Left ventricle myocardium inferior (tissue), 1 donor: ENCODE data around the gene TNFAIP8L3. TPM values are rescaled to one million over a fixed set of nuclear protein-coding genes. Genes with fewer than 3 reads are reported as not detected.

Experiments used
- DNase-seq: peaks from one replicate; pipeline ENCODE4 v3.0.0-alpha.2; 2020
- H3K27ac ChIP-seq: fragments of 200-600 bp; replicated peaks from 2 replicates; pipeline ENCODE4 v1.8.0; 2021
- H3K27me3 ChIP-seq: fragments of 200-600 bp; 2 replicates; pipeline ENCODE4 v1.8.0; 2021; ENCODE audit warnings: low read depth
- H3K36me3 ChIP-seq: fragments of 200-600 bp; 2 replicates; pipeline ENCODE4 v1.8.0; 2021
- H3K4me1 ChIP-seq: fragments of 200-600 bp; 2 replicates; pipeline ENCODE4 v1.8.0; 2021
- H3K4me3 ChIP-seq: fragments of 200-600 bp; 2 replicates; pipeline ENCODE4 v1.8.0; 2021; ENCODE audit warnings: mild to moderate bottlenecking, moderate library complexity
- H3K9me3 ChIP-seq: fragments of 200-600 bp; replicated peaks from 2 replicates; pipeline ENCODE4 v1.8.0; 2021
- CTCF ChIP-seq: fragments of 200-600 bp; IDR thresholded peaks from 2 replicates; pipeline ENCODE4 v1.8.0; 2021; ENCODE audit warnings: antibody characterized with exemption, mild to moderate bottlenecking, borderline replicate concordance
- intact Hi-C: fragments of 100-400 bp; cut with micrococcal nuclease; formaldehyde crosslinking; loops from one replicate; pipeline ENCODE4 v1.11.0; 2022
- total RNA-seq: library from RNA; stranded (reverse); fragmentation: NEBNext Ultra II Directional; extraction: Animal tissue kit (Norgen Biotek cat#: 25700); gene quantifications from one replicate; pipeline ENCODE4 v1.2.1, GENCODE V29; 2021
- donor health status: DM: no; HTN: yes; CAD: no; lungs with severe emphysema.

Gene TNFAIP8L3
- total RNA-seq, 1 donor from 2014 or later = 6.0 TPM

GRCh38 chr15:51106481-51106880, 11.8 kb upstream of the TNFAIP8L3 start:
- no peak for DNase-seq
- H3K4me1 ChIP-seq = peaks cover 32% of the 10 kb centered on the region
- TF ChIP-seq CTCF = no peak
- H3K27ac ChIP-seq = no peak overlapping the region
- intact Hi-C loops = no loop called here
- no peaks in the 10 kb centered on the region for H3K36me3 ChIP-seq
- H3K4me3 ChIP-seq = no peak overlapping the region
- no peaks in the 10 kb centered on the region for H3K9me3 ChIP-seq
- H3K27me3 ChIP-seq = no peaks in the 10 kb centered on the region

- H3K27ac ChIP-seq = no peak overlapping the region
- no peaks in the 10 kb centered on the region for H3K27me3 ChIP-seq
- H3K9me3 ChIP-seq = no peaks in the 10 kb centered on the region
- no peaks in the 10 kb centered on the region for H3K36me3 ChIP-seq
- H3K4me3 ChIP-seq = no peak overlapping the region
- H3K4me1 ChIP-seq = peaks cover 32% of the 10 kb centered on the region
- no peak for DNase-seq
- TF ChIP-seq CTCF = no peak
- intact Hi-C loops = no loop called here
Observed at GRCh38 chr15:51105430-51106016, 10.8 kb upstream of the TNFAIP8L3 start.

GRCh38 chr15:51104512-51104911, 9.8 kb upstream of the TNFAIP8L3 start:
- no peak overlapping the region for H3K27ac ChIP-seq
- peak; percentile 45 for DNase-seq
- peaks cover 25% of the 10 kb centered on the region for H3K4me1 ChIP-seq
- no peak overlapping the region for H3K4me3 ChIP-seq
- no peak for TF ChIP-seq CTCF
- H3K36me3 ChIP-seq = no peaks in the 10 kb centered on the region
- H3K9me3 ChIP-seq = no peaks in the 10 kb centered on the region
- no peaks in the 10 kb centered on the region for H3K27me3 ChIP-seq
- intact Hi-C loops = no loop called here

- no peaks in the 10 kb centered on the region for H3K36me3 ChIP-seq
- H3K27me3 ChIP-seq = no peaks in the 10 kb centered on the region
- intact Hi-C loops = no loop called here
- no peaks in the 10 kb centered on the region for H3K9me3 ChIP-seq
- H3K27ac ChIP-seq = no peak overlapping the region
- peaks cover 13% of the 10 kb centered on the region for H3K4me1 ChIP-seq
- no peak for DNase-seq
- no peak for TF ChIP-seq CTCF
- H3K4me3 ChIP-seq = no peak overlapping the region
Observed at GRCh38 chr15:51103330-51103729, 8.6 kb upstream of the TNFAIP8L3 start.

- no peak for TF ChIP-seq CTCF
Observed at GRCh38 chr15:51100785-51101489, 6.2 kb upstream of the TNFAIP8L3 start.

More at GRCh38 chr15:51100785-51101489, 6.2 kb upstream of the TNFAIP8L3 start:
- Histone ChIP-seq H3K4me1 (peaks cover 13% of the 10 kb centered on the region), H3K27ac (no peak overlapping the region), H3K36me3 (no peaks in the 10 kb centered on the region), H3K27me3 (no peaks in the 10 kb centered on the region), H3K4me3 (no peak overlapping the region), H3K9me3 (no peaks in the 10 kb centered on the region)
- no peak for DNase-seq
- intact Hi-C loops = no loop called here
